Small intestine (tissue), 7 donors: ENCODE results near the gene APIP. TPM values are rescaled to one million over a fixed set of nuclear protein-coding genes. Genes with fewer than 3 reads are reported as not detected.
"Not testable (repeated sequence)": the region's sequence is repeated elsewhere in the genome, so short reads cannot be mapped to it uniquely, and the experiment has no call there.

ENCODE experiments used
- DNase-seq, 2 donors: peaks; one replicate each; pipeline versions ENCODE4 v3.0.0 to v3.0.0-alpha.2; 2013
- FAIRE-seq: peaks from 2 replicates; lab custom pipeline; 2012; peaks lifted over from hg19 to GRCh38; lab: Jason Lieb, UNC
- H3K27ac ChIP-seq, 3 donors: one replicate each; pipeline ENCODE4 v1.5.1; 2013; ENCODE audit warnings: low read length in 2 of 3, mild to moderate bottlenecking in 2 of 3, control low read depth in 1 of 3, inconsistent platforms in 1 of 3, low read depth in 1 of 3, moderate library complexity in 1 of 3
- H3K27me3 ChIP-seq, 3 donors: one replicate each; pipeline ENCODE4 v1.6.1; 2013; ENCODE audit warnings: low read length in 3 of 3, inconsistent platforms in 1 of 3; ENCODE audit not compliant: control insufficient read depth in 3 of 3, insufficient read depth in 3 of 3
- H3K36me3 ChIP-seq, 3 donors: one replicate each; pipeline ENCODE4 v1.6.1; 2013; ENCODE audit warnings: low read length in 3 of 3, inconsistent platforms in 1 of 3, low read depth in 1 of 3, mild to moderate bottlenecking in 1 of 3, moderate library complexity in 1 of 3; ENCODE audit not compliant: control insufficient read depth in 3 of 3, insufficient read depth in 2 of 3
- H3K4me1 ChIP-seq, 3 donors: one replicate each; pipeline ENCODE4 v1.6.1; 2013; ENCODE audit warnings: low read length in 2 of 3, inconsistent platforms in 1 of 3, low read depth in 1 of 3, mild to moderate bottlenecking in 1 of 3, moderate library complexity in 1 of 3; ENCODE audit not compliant: control insufficient read depth in 3 of 3, insufficient read depth in 2 of 3
- H3K4me3 ChIP-seq, 3 donors: one replicate each; pipeline ENCODE4 v1.5.1; 2013; ENCODE audit warnings: low read length in 3 of 3, control low read depth in 1 of 3, inconsistent platforms in 1 of 3, low read depth in 1 of 3, mild to moderate bottlenecking in 1 of 3, moderate library complexity in 1 of 3
- H3K9me3 ChIP-seq, 2 donors: one replicate each; pipeline ENCODE4 v1.6.1; 2013; ENCODE audit warnings: low read depth in 1 of 2, low read length in 1 of 2; ENCODE audit not compliant: control insufficient read depth in 2 of 2, insufficient read depth in 1 of 2
- WGBS, 3 donors: extraction: QIAGEN DNeasy Blood & Tissue Kit; methylation state at CpG; one replicate each; pipeline ENCODE4 v1.1.7; 2013; 5-methylcytosine and 5-hydroxymethylcytosine counted together
- polyA plus RNA-seq, 4 donors: library from polyadenylated mRNA; stranded (reverse) in 3 of 4; unstranded in 1 of 4; fragments of 200-250 nt in 3 of 4; fragments of 120-200 nt in 1 of 4; gene quantifications; one replicate each; pipeline versions ENCODE4 v1.2.1 to v1.2.3, GENCODE V29; 2013
- donor health status: healthy with polysubstance abuse.
- donor health status: control.
- donor health status: control.
- donor health status: Bipolar disorder and iron deficiency.
- donor health status: healthy.

The APIP gene
- polyA plus RNA-seq, 4 donors: 23.6 to 36.2 (median 30.0) TPM

DNA sequence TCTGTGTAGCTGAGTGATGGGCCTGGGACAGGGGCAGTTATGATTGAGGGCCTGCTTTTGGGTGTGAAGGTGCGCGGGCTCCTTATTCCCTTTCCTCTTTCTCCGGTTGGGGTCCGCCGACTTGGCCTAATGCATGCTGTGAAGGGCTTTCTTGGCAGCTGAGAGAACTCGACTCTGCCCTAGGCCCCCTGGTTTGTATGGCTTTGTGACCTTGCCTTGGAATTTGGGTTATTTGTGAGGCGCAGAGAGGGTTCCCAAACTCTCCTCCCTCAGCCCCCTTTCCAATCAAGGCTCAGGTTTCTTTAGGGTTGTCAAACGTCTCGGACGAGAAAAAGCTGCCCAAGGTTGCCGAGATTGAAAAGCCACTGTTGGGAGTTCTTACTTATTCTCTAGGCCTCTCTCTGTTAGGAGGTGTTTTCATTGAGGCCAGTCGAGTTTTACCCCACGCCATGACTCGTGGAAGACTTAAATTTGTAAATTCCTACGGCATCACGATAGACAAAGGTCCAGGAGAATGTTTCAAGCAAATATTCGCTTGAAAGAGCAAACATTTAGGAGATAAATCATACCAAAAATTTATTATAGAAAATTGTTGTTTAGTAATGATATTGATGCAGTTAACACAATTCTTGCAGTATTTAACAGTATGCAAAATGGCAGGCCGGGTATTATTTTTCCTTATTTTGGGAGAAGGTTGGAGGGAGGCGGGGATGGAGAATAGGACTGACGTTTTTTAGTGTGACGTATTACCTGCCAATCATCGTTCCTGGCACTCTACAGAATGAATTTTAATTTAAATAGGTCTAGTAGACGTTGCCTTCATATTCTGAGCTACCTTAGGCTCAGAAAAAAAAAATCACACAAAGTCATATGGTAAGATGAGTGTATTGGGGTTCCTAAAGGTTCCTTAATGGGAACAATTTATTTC, 928 bp upstream of the APIP start:
- WGBS, 3 donors: 8 to 20% (median 14%) methylated on average over 23 of the region's 23 CpGs
- peaks cover 1 to 3% (median 2%) of the 10 kb centered on the region in 3 donors for H3K4me1 ChIP-seq
- peak overlapping the region; percentile 71 to 93 (median 92) for H3K4me3 ChIP-seq
- peak overlapping the region; percentile 8 to 94 (median 87) for H3K27ac ChIP-seq
- DNase-seq (peak in 1 of 2 donors; percentile 8), FAIRE-seq (no peak)
- no peaks in the 10 kb centered on the region for H3K9me3 ChIP-seq
- H3K36me3 ChIP-seq: peaks cover 0 to 4% (median 2%) of the 10 kb centered on the region in 3 donors
- H3K27me3 ChIP-seq: no peaks in the 10 kb centered on the region

- WGBS, 3 donors: 4 to 6% (median 5%) methylated on average over 33 to 34 of the region's 34 CpGs
- Histone ChIP-seq H3K4me3 (peak overlapping the region; percentile 71 to 93 (median 92)), H3K36me3 (peaks cover 0 to 4% (median 0%) of the 10 kb centered on the region in 3 donors), H3K27me3 (no peaks in the 10 kb centered on the region), H3K4me1 (peaks cover 1 to 4% (median 3%) of the 10 kb centered on the region in 3 donors), H3K9me3 (no peaks in the 10 kb centered on the region), H3K27ac (peak overlapping the region; percentile 87 to 96 (median 94))
- DNase-seq (peak in 1 of 2 donors; percentile 44), FAIRE-seq (no peak)
Observed at GRCh38 chr11:34915136-34916014, 804 bp downstream of the APIP start.

DNA sequence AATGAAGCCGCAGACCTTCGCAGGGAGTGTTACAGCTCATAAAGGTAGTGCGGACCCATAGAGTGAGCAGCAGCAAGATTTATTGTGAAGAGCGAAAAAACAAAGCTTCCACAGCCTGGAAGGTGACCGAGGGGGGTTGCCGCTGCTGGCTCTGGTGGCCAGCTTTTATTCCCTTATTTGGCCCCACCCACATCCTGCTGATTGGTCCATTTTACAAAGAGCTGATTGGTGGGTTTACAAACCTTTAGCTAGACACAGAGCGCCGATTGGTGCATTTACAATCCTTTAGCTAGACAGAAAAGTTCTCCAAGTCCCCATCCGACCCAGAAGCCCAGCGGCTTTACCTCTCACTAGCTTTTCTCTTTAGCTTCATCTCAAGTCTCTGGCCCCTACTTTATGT, 2.6 kb downstream of the APIP start:
- WGBS, 3 donors: 96 to 98% (median 98%) methylated on average over 10 of the region's 10 CpGs
- not testable (repeated sequence) for FAIRE-seq, H3K4me1 ChIP-seq

DNA sequence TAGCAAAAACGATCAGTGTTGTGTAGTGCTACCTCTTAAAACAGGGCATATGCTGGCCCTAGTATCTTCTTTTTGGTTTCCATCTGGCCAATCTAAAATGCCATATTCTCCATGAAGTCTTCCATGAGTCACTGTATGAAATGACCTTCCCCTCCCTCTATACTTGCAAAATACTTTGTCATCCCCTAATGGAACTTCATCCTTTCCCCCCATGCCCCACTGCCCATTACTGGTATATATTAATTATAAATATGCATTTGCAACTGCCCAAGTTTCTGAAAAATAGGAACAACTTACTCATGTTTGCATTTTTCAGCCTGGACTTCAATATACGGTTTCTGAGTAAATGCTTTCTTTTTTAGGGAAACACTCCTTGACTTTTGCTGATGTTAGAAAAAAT, 4.5 kb downstream of the APIP start:
- 87 to 92% (median 90%) methylated on average over 2 of the region's 2 CpGs for WGBS, 3 donors
- Histone ChIP-seq H3K27me3 (no peaks in the 10 kb centered on the region), H3K27ac (no peak overlapping the region), H3K36me3 (peaks cover 0 to 4% (median 0%) of the 10 kb centered on the region in 3 donors), H3K9me3 (peaks cover 0 to 3% of the 10 kb centered on the region in 2 donors), H3K4me1 (peaks cover 0 to 5% (median 3%) of the 10 kb centered on the region in 3 donors), H3K4me3 (no peak overlapping the region)
- DNase-seq (no peak), FAIRE-seq (no peak)

More for the DNA sequence above, 2.6 kb downstream of the APIP start:
- not testable (repeated sequence) for H3K27ac ChIP-seq, H3K4me3 ChIP-seq, H3K27me3 ChIP-seq, DNase-seq, H3K9me3 ChIP-seq, H3K36me3 ChIP-seq

DNA sequence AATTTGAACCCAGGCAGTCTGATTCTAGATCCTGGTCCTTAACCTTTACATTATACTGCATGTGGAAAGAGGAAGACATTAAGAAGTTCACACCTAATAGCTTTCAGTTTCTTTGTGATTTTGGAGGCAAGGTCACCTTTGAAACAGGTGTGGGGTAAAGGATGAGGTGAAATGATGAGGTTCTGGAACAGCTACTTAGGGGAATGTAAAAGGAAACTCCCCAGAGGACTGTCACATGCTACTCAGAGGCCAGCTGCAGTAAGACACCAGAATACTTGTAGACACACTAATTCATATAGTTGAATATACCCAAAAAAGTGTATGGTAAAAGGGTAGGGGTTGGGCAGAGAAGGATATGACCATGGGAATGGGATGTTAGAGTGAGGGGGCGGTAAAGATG, 5.4 kb downstream of the APIP start:
- Histone ChIP-seq H3K9me3 (peaks cover 0 to 10% of the 10 kb centered on the region in 2 donors), H3K4me1 (peaks cover 0 to 5% (median 3%) of the 10 kb centered on the region in 3 donors), H3K27ac (no peak overlapping the region), H3K27me3 (no peaks in the 10 kb centered on the region), H3K4me3 (no peak overlapping the region), H3K36me3 (peaks cover 0 to 4% (median 0%) of the 10 kb centered on the region in 3 donors)
- 91 to 96% (median 96%) methylated on average over 1 of the region's 1 CpG for WGBS, 3 donors
- DNase-seq (no peak), FAIRE-seq (no peak)

DNA sequence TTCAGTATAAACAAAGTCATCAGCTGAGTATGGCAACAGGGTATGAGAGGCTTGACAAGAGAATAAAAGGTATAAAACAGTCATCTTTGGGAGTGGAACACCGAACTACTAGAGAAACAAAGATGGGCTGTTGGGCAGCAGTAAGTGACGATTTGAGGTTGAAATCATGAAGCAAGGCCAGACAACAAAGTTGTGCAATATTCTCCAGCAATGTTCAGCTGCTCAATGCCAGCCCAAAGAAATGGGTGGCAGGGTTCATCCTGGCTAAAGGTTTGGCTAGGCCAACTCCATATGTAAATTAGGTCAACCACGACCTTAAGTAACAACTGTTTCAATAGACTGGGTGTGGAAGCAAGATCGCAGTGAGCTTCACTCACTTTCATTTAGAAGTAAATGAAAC, 6.2 kb downstream of the APIP start:
- H3K27ac ChIP-seq: no peak overlapping the region
- 61 to 72% (median 66%) methylated on average over 4 of the region's 4 CpGs for WGBS, 3 donors
- no peak overlapping the region for H3K4me3 ChIP-seq
- DNase-seq (peak in 1 of 2 donors; percentile 37), FAIRE-seq (no peak)
- peaks cover 0 to 17% of the 10 kb centered on the region in 2 donors for H3K9me3 ChIP-seq
- H3K4me1 ChIP-seq: peaks cover 0 to 5% (median 1%) of the 10 kb centered on the region in 3 donors
- peaks cover 0 to 4% (median 0%) of the 10 kb centered on the region in 3 donors for H3K36me3 ChIP-seq
- H3K27me3 ChIP-seq: no peaks in the 10 kb centered on the region

DNA sequence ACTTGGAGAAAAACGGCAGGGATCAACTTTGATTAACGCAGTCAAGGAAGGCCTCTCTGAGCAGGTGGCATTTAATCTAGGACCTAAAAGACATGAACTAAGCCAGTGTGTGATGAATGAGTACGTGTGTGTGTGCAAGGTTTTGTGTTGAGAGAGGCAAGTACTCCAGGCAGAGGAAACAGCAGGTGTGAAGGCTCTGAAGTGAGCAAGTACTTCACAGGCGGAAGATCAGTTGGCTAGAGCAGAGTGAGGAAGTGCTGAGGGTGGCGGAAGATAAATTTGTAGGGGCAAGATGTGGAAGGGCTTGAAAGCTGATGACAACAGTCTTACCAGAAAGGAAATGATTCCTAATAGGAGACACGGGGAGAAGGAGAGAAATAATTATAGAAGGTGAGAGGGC, 6.8 kb downstream of the APIP start:
- DNase-seq (no peak), FAIRE-seq (no peak)
- peaks cover 0 to 5% (median 3%) of the 10 kb centered on the region in 3 donors for H3K4me1 ChIP-seq
- H3K27me3 ChIP-seq: no peaks in the 10 kb centered on the region
- H3K9me3 ChIP-seq: peaks cover 0 to 20% of the 10 kb centered on the region in 2 donors
- WGBS, 3 donors: 71 to 75% (median 74%) methylated on average over 6 of the region's 6 CpGs
- H3K27ac ChIP-seq: no peak overlapping the region
- peaks cover 0 to 4% (median 0%) of the 10 kb centered on the region in 3 donors for H3K36me3 ChIP-seq
- no peak overlapping the region for H3K4me3 ChIP-seq
